Psoas muscle (tissue), 8 donors: Measurements from ENCODE around the gene DNAH9. TPM values are rescaled to one million over a fixed set of nuclear protein-coding genes. Genes with fewer than 3 reads are reported as not detected.

Source experiments
- ATAC-seq, 4 donors: fragments of 200-7000 bp; cut with Tn5 transposase; one replicate each; pipeline ENCODE4 v1.9.1; 2020; ENCODE audit warnings: moderate library complexity in 3 of 4, mild to moderate bottlenecking in 2 of 4
- DNase-seq, 2 donors: peaks; one replicate each; pipeline ENCODE4 v3.0.0-alpha.2; 2020
- H3K27ac ChIP-seq: fragments of 200-600 bp; one replicate; pipeline ENCODE4 v1.8.0; 2022
- H3K27me3 ChIP-seq, 3 donors: fragments of 200-600 bp in 1 of 3; one replicate each; pipeline versions ENCODE4 v1.6.1 to v1.8.0; 2013 to 2022; ENCODE audit warnings: low read length in 2 of 3, mild to moderate bottlenecking in 2 of 3, moderate library complexity in 1 of 3; ENCODE audit not compliant: insufficient read depth in 3 of 3
- H3K36me3 ChIP-seq, 2 donors: fragments of 200-600 bp in 1 of 2; one replicate each; pipeline versions ENCODE4 v1.6.1 to v1.8.0; 2013 to 2022; ENCODE audit warnings: low read depth in 1 of 2, mild to moderate bottlenecking in 1 of 2, moderate library complexity in 1 of 2; ENCODE audit not compliant: insufficient read depth in 1 of 2
- H3K4me1 ChIP-seq: fragments of 200-600 bp; one replicate; pipeline ENCODE4 v1.8.0; 2022
- H3K4me3 ChIP-seq: fragments of 200-600 bp; one replicate; pipeline ENCODE4 v1.8.0; 2022; ENCODE audit warnings: mild to moderate bottlenecking
- H3K9me3 ChIP-seq: fragments of 200-600 bp; one replicate; pipeline ENCODE4 v1.8.0; 2022
- WGBS, 3 donors: extraction: QIAGEN DNeasy Blood & Tissue Kit; methylation state at CpG; one replicate each; pipeline versions ENCODE4 v1.1.6 to v1.1.7; 2013; 5-methylcytosine and 5-hydroxymethylcytosine counted together
- intact Hi-C, 2 donors: fragments of 100-400 bp; cut with DNase I; formaldehyde crosslinking; loops; one replicate each; pipeline versions ENCODE4 v1.11.0 to v1.14.2; 2022
- polyA plus RNA-seq, 3 donors: library from polyadenylated mRNA; stranded (reverse); fragments of 200-250 nt; gene quantifications; one replicate each; pipeline ENCODE4 v1.2.3, GENCODE V29; 2013
- total RNA-seq, 4 donors: library from RNA; stranded (reverse); fragmentation: NEBNext Ultra II Directional in 2 of 4; extraction: Animal tissue kit (Norgen Biotek cat#: 25700) in 2 of 4; gene quantifications; one replicate each; pipeline versions ENCODE4 v1.2.1 to v1.2.4, GENCODE V29; 2021 to 2023
- TF ChIP-seq, protein P1 (sequence below): fragments of 200-600 bp; IDR thresholded peaks from one replicate; pipeline ENCODE4 v1.8.0; 2022; ENCODE audit warnings: antibody characterized with exemption
- donor health status: healthy with polysubstance abuse.
- donor health status: DM: no; HTN: no; CAD: no; lungs with moderate emphysema.
- donor health status: Bipolar disorder and iron deficiency.
- donor health status: healthy.
- donor health status: DM: yes; HTN: yes; CAD: no.
- donor health status: DM: no; HTN: no; CAD: no.
- donor health status: DM: no; HTN: no; CAD: no.
- donor health status: DM: yes; HTN: yes; CAD: no.

DNAH9 gene
- total and polyA plus RNA-seq, 7 donors = 0.01 to 0.05 TPM; not detected in 5

DNA sequence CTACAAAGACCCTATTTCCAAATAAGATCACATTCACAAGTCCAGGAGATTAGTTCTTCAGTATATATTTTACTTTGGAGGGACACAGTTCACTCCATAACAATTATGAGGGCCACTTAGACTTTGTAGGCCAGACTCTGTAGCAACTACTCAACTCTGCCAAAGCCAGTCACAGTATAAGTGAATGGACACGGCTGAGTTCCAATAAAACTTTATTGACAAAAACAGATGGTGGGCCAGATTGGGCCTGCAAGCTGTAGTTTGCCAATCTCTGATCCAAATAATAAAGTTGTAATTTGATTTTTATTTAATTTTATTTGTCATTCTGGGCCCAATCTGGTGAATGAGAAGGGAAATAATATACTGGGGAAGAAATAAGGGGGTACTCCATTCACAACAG, 297.9 kb downstream of the DNAH9 start:
- Histone ChIP-seq H3K9me3 (no peaks in the 10 kb centered on the region), H3K27ac (no peak overlapping the region), H3K36me3 (no peaks in the 10 kb centered on the region), H3K27me3 (no peaks in the 10 kb centered on the region), H3K4me1 (no peaks in the 10 kb centered on the region), H3K4me3 (no peak overlapping the region)
- TF ChIP-seq, protein P1, sequence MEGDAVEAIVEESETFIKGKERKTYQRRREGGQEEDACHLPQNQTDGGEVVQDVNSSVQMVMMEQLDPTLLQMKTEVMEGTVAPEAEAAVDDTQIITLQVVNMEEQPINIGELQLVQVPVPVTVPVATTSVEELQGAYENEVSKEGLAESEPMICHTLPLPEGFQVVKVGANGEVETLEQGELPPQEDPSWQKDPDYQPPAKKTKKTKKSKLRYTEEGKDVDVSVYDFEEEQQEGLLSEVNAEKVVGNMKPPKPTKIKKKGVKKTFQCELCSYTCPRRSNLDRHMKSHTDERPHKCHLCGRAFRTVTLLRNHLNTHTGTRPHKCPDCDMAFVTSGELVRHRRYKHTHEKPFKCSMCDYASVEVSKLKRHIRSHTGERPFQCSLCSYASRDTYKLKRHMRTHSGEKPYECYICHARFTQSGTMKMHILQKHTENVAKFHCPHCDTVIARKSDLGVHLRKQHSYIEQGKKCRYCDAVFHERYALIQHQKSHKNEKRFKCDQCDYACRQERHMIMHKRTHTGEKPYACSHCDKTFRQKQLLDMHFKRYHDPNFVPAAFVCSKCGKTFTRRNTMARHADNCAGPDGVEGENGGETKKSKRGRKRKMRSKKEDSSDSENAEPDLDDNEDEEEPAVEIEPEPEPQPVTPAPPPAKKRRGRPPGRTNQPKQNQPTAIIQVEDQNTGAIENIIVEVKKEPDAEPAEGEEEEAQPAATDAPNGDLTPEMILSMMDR = no peak
- intact Hi-C loops = no loop called here
- DNase-seq (no peak), ATAC-seq (no peak)
- 44 to 76% (median 66%) methylated on average over 1 of the region's 1 CpG for WGBS, 3 donors

DNA sequence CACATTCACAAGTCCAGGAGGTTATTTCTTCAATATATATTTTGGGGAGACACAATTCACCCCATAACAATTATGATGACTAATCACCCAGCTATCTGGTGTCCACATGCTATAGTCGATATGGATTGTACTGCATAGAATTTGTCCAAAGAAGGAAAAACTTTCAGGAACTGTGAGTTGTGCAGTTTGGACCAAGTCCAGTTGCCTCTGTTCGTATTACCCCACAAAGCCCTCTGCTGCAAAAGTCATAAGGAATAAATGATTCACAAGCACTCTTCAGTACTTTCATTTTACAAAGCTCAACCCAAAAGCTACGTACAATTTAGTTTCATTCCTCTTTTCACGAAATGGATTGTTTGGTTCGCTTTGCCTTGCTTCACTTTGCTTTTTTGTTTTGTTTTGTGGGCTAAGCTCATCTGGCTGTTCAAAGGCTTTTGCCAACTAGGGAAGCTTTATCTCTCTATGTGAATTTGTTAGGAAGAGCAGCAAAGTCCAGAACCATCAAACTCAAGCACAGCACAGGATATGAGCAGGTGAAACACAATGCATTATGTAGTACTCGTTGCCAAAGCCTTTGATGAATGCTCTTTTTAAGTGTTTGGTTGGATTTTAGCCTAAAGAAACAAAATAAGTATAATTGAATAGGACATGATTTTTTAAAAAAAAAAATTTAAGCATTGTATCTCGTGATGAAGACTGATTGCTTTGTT, 300.4 kb downstream of the DNAH9 start:
- intact Hi-C loops = no loop called here
- Histone ChIP-seq H3K27ac (no peak overlapping the region), H3K27me3 (no peaks in the 10 kb centered on the region), H3K9me3 (no peaks in the 10 kb centered on the region), H3K36me3 (no peaks in the 10 kb centered on the region), H3K4me1 (no peaks in the 10 kb centered on the region), H3K4me3 (no peak overlapping the region)
- WGBS, 3 donors = 51 to 59% (median 56%) methylated on average over 7 of the region's 7 CpGs
- TF ChIP-seq, protein P1 = no peak
- ATAC-seq (no peak), DNase-seq (no peak)

DNA sequence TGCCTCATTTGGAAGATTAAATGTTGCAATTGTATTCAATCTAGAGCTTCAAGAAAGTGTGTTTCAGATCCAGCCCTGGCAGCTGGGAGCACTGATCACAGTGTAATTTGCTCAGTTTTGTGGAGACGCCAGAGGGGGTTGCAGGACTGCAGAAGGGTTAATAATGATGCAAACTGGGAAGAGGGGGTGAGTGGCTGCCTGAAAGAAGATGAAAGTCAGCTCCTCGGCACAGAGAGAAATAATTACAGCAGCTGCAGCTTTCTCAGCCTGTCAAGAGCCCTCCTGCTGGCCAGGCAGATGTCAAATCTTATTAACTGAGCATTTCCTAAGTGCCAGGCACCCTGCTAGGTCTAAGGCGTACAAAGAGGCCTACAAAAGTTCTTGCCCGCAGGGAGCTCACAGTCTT, 301.3 kb downstream of the DNAH9 start:
- DNase-seq (no peak), ATAC-seq (no peak)
- WGBS, 3 donors = 29 to 41% (median 32%) methylated on average over 4 of the region's 4 CpGs
- Histone ChIP-seq H3K4me3 (no peak overlapping the region), H3K27ac (no peak overlapping the region), H3K36me3 (no peaks in the 10 kb centered on the region), H3K27me3 (no peaks in the 10 kb centered on the region), H3K9me3 (no peaks in the 10 kb centered on the region), H3K4me1 (no peaks in the 10 kb centered on the region)
- TF ChIP-seq, protein P1 = no peak
- intact Hi-C loops = no loop called here

DNA sequence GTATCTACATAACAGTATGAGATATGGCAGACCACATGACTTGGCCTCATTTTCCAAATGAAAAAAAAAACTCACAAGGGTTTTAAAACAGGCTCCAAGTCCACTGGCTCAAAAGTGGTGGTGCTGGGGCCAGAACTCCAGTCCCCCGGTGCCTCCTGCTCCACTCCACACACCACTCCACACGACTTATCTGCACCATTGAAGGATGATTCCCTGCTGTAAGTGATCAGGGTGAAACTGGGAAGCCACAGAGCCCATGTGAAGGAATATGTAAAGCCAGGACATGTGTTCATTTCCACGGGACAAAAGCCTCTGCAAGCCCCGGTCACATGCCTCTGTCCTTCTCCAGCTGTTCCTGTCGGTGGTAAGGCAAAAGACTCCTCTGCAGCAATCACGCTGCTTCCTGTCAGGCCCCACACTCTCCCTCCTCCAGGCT, 301.8 kb downstream of the DNAH9 start:
- H3K27me3 ChIP-seq = no peaks in the 10 kb centered on the region
- H3K36me3 ChIP-seq = no peaks in the 10 kb centered on the region
- ATAC-seq = peak in 2 of 4 donors; percentile 30 to 33
- WGBS, 3 donors = 8 to 15% (median 11%) methylated on average over 6 of the region's 6 CpGs
- no peak for DNase-seq
- H3K4me3 ChIP-seq = no peak overlapping the region
- TF ChIP-seq, protein P1 = no peak
- H3K9me3 ChIP-seq = no peaks in the 10 kb centered on the region
- intact Hi-C loops = no loop called here
- no peak overlapping the region for H3K27ac ChIP-seq
- H3K4me1 ChIP-seq = no peaks in the 10 kb centered on the region

DNA sequence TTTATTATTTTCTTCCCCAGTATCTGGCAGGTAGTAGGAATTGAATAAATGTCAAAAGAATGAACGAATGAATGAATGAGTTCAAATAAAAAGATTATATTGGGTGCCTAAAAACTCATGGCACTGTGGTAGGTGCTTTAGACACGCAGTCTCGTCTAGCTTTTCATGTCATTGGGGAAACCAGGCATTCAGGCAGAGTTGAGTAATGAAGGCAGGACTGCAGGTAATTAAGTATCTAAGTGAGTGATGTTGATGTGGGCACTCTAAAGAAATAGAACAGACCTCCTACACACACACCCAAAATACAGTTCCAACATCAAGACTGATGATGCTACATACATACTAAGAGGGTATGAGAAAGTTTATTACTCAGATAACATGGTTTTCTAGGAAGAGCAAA, 302.4 kb downstream of the DNAH9 start:
- ATAC-seq (no peak), DNase-seq (no peak)
- intact Hi-C loops = no loop called here
- H3K27me3 ChIP-seq = no peaks in the 10 kb centered on the region
- no peaks in the 10 kb centered on the region for H3K4me1 ChIP-seq
- no peak overlapping the region for H3K4me3 ChIP-seq
- TF ChIP-seq, protein P1 = no peak
- no peak overlapping the region for H3K27ac ChIP-seq
- no peaks in the 10 kb centered on the region for H3K9me3 ChIP-seq
- no peaks in the 10 kb centered on the region for H3K36me3 ChIP-seq
- WGBS, 3 donors = 75 to 83% (median 82%) methylated on average over 3 of the region's 3 CpGs
